ENCODE results near the gene COL12A1. TPM values are rescaled to one million over a fixed set of nuclear protein-coding genes. Genes with fewer than 3 reads are reported as not detected.

COL12A1 gene
- total RNA-seq, 1 experiment from 2014 or later, result 0.96 TPM

DNA sequence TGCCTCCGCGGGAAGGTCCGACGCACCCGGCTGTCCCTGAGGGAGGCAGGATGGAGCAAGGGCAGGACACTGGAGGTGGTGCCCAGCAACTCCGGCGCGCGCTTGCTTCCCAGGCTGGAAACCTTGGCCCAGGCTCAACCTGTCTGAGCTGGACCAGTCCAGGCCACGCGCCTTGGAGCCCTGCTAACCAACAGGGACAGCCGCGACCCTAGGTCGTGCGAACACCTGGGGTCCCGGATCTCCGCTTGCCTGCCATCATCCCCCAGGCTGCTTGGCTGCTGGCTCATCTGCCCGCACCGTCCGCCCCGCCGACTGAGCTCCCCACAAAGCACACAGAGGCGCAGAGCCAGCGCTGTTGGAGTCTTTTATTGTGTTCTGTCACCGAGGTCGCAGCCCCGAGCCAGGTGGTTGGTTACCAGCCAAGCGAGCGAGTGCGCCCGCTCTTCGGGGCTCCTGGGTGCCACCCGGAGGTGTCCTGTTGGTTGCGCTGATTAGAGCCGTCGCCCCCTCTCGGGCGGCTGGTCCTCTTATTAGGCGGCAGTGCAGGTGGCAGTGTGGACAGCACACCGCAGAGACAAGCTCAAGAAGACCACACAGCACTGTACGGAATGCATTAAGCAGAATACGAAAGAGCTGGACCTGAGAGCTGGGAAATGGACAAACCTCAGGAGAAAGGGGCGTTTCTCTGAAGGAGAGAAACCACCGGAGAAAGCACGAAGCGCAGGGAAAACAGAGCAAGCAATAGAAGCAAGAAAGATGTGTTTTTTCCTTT is 3.8 kb downstream of the COL12A1 start:
- no peak overlapping the region for H4K8ac ChIP-seq (replicated peaks; ENCODE audit: insufficient read length, low read depth, low read length)
- no peak overlapping the region for H3K18ac ChIP-seq (ENCODE audit: insufficient read length, low read depth, low read length)
- no peaks in the 10 kb centered on the region for H4K20me1 ChIP-seq (ENCODE audit: control insufficient read depth, insufficient read depth, insufficient read length)
- H3K79me2 ChIP-seq (ENCODE audit: insufficient read depth, low read length), result no peaks in the 10 kb centered on the region
- no peak overlapping the region for H4K91ac ChIP-seq (ENCODE audit: insufficient read length, low read depth, low read length)
- Mint-ChIP-seq H3K27me3 (ENCODE audit: low read depth) (peaks cover 77% of the 10 kb centered on the region), H3K27ac (no peak overlapping the region), H3K36me3 (ENCODE audit: insufficient read depth in 1 of 3, low read depth in 3 of 3) (no peaks in the 10 kb centered on the region; a peak in 1 of 7 replicates), H3K9me3 (no peaks in the 10 kb centered on the region; a peak in 2 of 5 replicates), H3K4me3 (peak overlapping the region; percentile 73 to 87), H3K4me1 (peaks cover 35 to 39% of the 10 kb centered on the region in 2 experiments)
- no peak overlapping the region for H2BK15ac ChIP-seq (ENCODE audit: low read depth, low read length)
- H3K4me2 ChIP-seq (ENCODE audit: insufficient read depth, insufficient read length, low read length), result peak overlapping the region; percentile 75
- H3K23me2 ChIP-seq (ENCODE audit: insufficient read length, low read depth, low read length, poor library complexity, severe bottlenecking), result peaks cover 35% of the 10 kb centered on the region
- H3K56ac ChIP-seq (ENCODE audit: insufficient read length, low read depth, low read length), result no peak overlapping the region
- H3K27me3 ChIP-seq (ENCODE audit: insufficient read depth, low read length), result peaks cover 41% of the 10 kb centered on the region
- H3K14ac ChIP-seq (ENCODE audit: insufficient read depth, low read length), result no peak overlapping the region
- H2BK20ac ChIP-seq (ENCODE audit: low read depth, low read length, poor library complexity, severe bottlenecking), result no peak overlapping the region
- no CpG with 5 or more reads among the region's 46 CpGs for WGBS (ENCODE audit: extremely low coverage, insufficient read length, low lambda C conversion rate)
- no peak overlapping the region for H3K27ac ChIP-seq (ENCODE audit: insufficient read length, low read depth, low read length)
- peak; percentile 70 for DNase-seq
- H4K5ac ChIP-seq (ENCODE audit: insufficient read length, low read depth, low read length), result no peak overlapping the region
- no peak overlapping the region for H3K9ac ChIP-seq (ENCODE audit: extremely low read depth, insufficient read length, low read length)
- no peak overlapping the region for H3T11ph ChIP-seq (ENCODE audit: low read length)
- no peak overlapping the region for H3K4ac ChIP-seq (ENCODE audit: low read depth, low read length)
- H2BK120ac ChIP-seq (ENCODE audit: low read depth, low read length, poor library complexity, severe bottlenecking), result no peak overlapping the region
- no peaks in the 10 kb centered on the region for H3K4me1 ChIP-seq (ENCODE audit: insufficient read depth, low read length)
- TF ChIP-seq, protein P1, sequence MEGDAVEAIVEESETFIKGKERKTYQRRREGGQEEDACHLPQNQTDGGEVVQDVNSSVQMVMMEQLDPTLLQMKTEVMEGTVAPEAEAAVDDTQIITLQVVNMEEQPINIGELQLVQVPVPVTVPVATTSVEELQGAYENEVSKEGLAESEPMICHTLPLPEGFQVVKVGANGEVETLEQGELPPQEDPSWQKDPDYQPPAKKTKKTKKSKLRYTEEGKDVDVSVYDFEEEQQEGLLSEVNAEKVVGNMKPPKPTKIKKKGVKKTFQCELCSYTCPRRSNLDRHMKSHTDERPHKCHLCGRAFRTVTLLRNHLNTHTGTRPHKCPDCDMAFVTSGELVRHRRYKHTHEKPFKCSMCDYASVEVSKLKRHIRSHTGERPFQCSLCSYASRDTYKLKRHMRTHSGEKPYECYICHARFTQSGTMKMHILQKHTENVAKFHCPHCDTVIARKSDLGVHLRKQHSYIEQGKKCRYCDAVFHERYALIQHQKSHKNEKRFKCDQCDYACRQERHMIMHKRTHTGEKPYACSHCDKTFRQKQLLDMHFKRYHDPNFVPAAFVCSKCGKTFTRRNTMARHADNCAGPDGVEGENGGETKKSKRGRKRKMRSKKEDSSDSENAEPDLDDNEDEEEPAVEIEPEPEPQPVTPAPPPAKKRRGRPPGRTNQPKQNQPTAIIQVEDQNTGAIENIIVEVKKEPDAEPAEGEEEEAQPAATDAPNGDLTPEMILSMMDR (conservative IDR thresholded peaks at IDR 0.05), result no peak; the same call in 1 of the 3 replicates
- no peak overlapping the region for H3K23ac ChIP-seq (ENCODE audit: insufficient read length, low read depth, low read length)
- H2AK5ac ChIP-seq (ENCODE audit: insufficient read length, low read length), result no peak overlapping the region
- no peak overlapping the region for H2AFZ ChIP-seq (ENCODE audit: low read length)
- H2BK12ac ChIP-seq (ENCODE audit: insufficient read length, low read depth, low read length), result no peak overlapping the region
- H2BK5ac ChIP-seq (ENCODE audit: insufficient read length, low read length), result no peak overlapping the region
- H3K79me1 ChIP-seq (ENCODE audit: insufficient read depth, low read depth, low read length, poor library complexity, severe bottlenecking), result no peaks in the 10 kb centered on the region
- H3K9me3 ChIP-seq (ENCODE audit: control insufficient read depth, low read depth, low read length), result no peaks in the 10 kb centered on the region

Measured in H9 (cell line).